IPS-15b (cell line): ENCODE results near the gene ZNF70.

Source experiments
- H3K27me3 ChIP-seq: one replicate; pipeline ENCODE4 v1.6.1; 2013; ENCODE audit warnings: low read length; ENCODE audit not compliant: control insufficient read depth, insufficient read depth
- H3K36me3 ChIP-seq: one replicate; pipeline ENCODE4 v1.6.1; 2013; ENCODE audit warnings: low read length; ENCODE audit not compliant: control insufficient read depth, insufficient read depth
- H3K4me1 ChIP-seq: one replicate; pipeline ENCODE4 v1.6.1; 2013; ENCODE audit warnings: mild to moderate bottlenecking, low read length; ENCODE audit not compliant: control insufficient read depth, insufficient read depth
- H3K4me3 ChIP-seq: one replicate; pipeline ENCODE4 v1.5.1; 2013; ENCODE audit warnings: low read depth, low read length
- H3K9ac ChIP-seq: one replicate; pipeline ENCODE4 v1.6.1; 2013; ENCODE audit warnings: low read depth, mild to moderate bottlenecking, low read length
- H3K9me3 ChIP-seq: one replicate; pipeline ENCODE4 v1.6.1; 2013; ENCODE audit warnings: mild to moderate bottlenecking, low read length; ENCODE audit not compliant: control insufficient read depth, insufficient read depth

Gene ZNF70

GRCh38 chr22:23693979-23694680 is 56.8 kb downstream of the ZNF70 start:
- peaks cover 24% of the 10 kb centered on the region for H3K36me3 ChIP-seq
- H3K27me3 ChIP-seq = no peaks in the 10 kb centered on the region
- no peak overlapping the region for H3K4me3 ChIP-seq
- H3K9me3 ChIP-seq = no peaks in the 10 kb centered on the region
- H3K9ac ChIP-seq = no peak overlapping the region
- H3K4me1 ChIP-seq = no peaks in the 10 kb centered on the region

- Histone ChIP-seq H3K9me3 (no peaks in the 10 kb centered on the region), H3K4me3 (no peak overlapping the region), H3K36me3 (peaks cover 24% of the 10 kb centered on the region), H3K4me1 (no peaks in the 10 kb centered on the region), H3K27me3 (no peaks in the 10 kb centered on the region), H3K9ac (no peak overlapping the region)
These were observed 58.2 kb downstream of the ZNF70 start for GRCh38 chr22:23692598-23693291.

- peaks cover 24% of the 10 kb centered on the region for H3K36me3 ChIP-seq
These were observed 59.0 kb downstream of the ZNF70 start for GRCh38 chr22:23691748-23692423.

GRCh38 chr22:23690713-23691112 is 60.2 kb downstream of the ZNF70 start, which contains the start of gene RGL4:
TSS of gene RGL4 (plus strand) at chr22:23691013. CDS start at chr22:23692031, 1,018 bp downstream.
- H3K36me3 ChIP-seq = peaks cover 19% of the 10 kb centered on the region
- no peaks in the 10 kb centered on the region for H3K4me1 ChIP-seq
- no peaks in the 10 kb centered on the region for H3K27me3 ChIP-seq
- no peak within 1 kb of the TSS for H3K9ac ChIP-seq
- H3K4me3 ChIP-seq = no peak within 1 kb of the TSS
- no peaks in the 10 kb centered on the region for H3K9me3 ChIP-seq

More at GRCh38 chr22:23691748-23692423, 59.0 kb downstream of the ZNF70 start:
- H3K4me1 ChIP-seq = no peaks in the 10 kb centered on the region
- H3K9ac ChIP-seq = no peak overlapping the region
- no peaks in the 10 kb centered on the region for H3K9me3 ChIP-seq
- H3K27me3 ChIP-seq = no peaks in the 10 kb centered on the region
- no peak overlapping the region for H3K4me3 ChIP-seq

GRCh38 chr22:23689414-23689813 is 61.5 kb downstream of the ZNF70 start:
- Histone ChIP-seq H3K9me3 (no peaks in the 10 kb centered on the region), H3K9ac (no peak overlapping the region), H3K4me1 (no peaks in the 10 kb centered on the region), H3K36me3 (peaks cover 12% of the 10 kb centered on the region), H3K27me3 (no peaks in the 10 kb centered on the region), H3K4me3 (no peak overlapping the region)
